Stimulated activated CD8-positive, alpha-beta memory T cell treated with anti-CD3 and anti-CD28 coated beads, Interleukin-15, amount 100 ng/mL, for 48 hours (primary cell): ENCODE results near the gene NPC1.
"Not testable (repeated sequence)": the region's sequence is repeated elsewhere in the genome, so short reads cannot be mapped to it uniquely, and the experiment has no call there.

Experiments used
- DNase-seq, 2 donors: peaks; one replicate each; pipeline ENCODE4 v3.0.0-alpha.2; 2020; ENCODE audit warnings: low read depth in 2 of 2

The NPC1 gene

GRCh38 chr18:23575309-23575651 lies 11.0 kb downstream of the NPC1 start:
- no peak for DNase-seq

GRCh38 chr18:23574611-23575308 lies 11.5 kb downstream of the NPC1 start:
- no peak for DNase-seq

GRCh38 chr18:23573626-23574431 lies 12.5 kb downstream of the NPC1 start:
- DNase-seq, result peak; percentile 12 to 25

- DNase-seq, result no peak
Measured at GRCh38 chr18:23573020-23573419, 13.3 kb downstream of the NPC1 start.

- no peak for DNase-seq
Measured at GRCh38 chr18:23572570-23572969, 13.7 kb downstream of the NPC1 start.

- DNase-seq, result no peak
Measured at GRCh38 chr18:23572012-23572411, 14.3 kb downstream of the NPC1 start.

- DNase-seq, result no peak
Measured at GRCh38 chr18:23570912-23571504, 15.3 kb downstream of the NPC1 start.

- DNase-seq, result no peak
Measured at GRCh38 chr18:23569299-23570063, 16.8 kb downstream of the NPC1 start.

GRCh38 chr18:23568281-23569138 lies 17.8 kb downstream of the NPC1 start:
- no peak for DNase-seq

- DNase-seq, result no peak
Measured at GRCh38 chr18:23567671-23568070, 18.6 kb downstream of the NPC1 start.

- no peak for DNase-seq
Measured at GRCh38 chr18:23565916-23566547, 20.3 kb downstream of the NPC1 start.

GRCh38 chr18:23563377-23564043 lies 22.8 kb downstream of the NPC1 start:
- DNase-seq, result no peak

GRCh38 chr18:23560186-23560585 lies 26.1 kb downstream of the NPC1 start:
- DNase-seq, result no peak

- DNase-seq, result not testable (repeated sequence)
Measured at GRCh38 chr18:23557511-23557910, 28.8 kb downstream of the NPC1 start.

- DNase-seq, result no peak
Measured at GRCh38 chr18:23556145-23556780, 30.0 kb downstream of the NPC1 start.

GRCh38 chr18:23553887-23554286 lies 32.4 kb downstream of the NPC1 start:
- DNase-seq, result no peak

- DNase-seq, result no peak
Measured at GRCh38 chr18:23552505-23552904, 33.8 kb downstream of the NPC1 start.

GRCh38 chr18:23551978-23552377 lies 34.3 kb downstream of the NPC1 start:
- DNase-seq, result no peak

GRCh38 chr18:23550898-23551297 lies 35.4 kb downstream of the NPC1 start:
- no peak for DNase-seq

- DNase-seq, result no peak
Measured at GRCh38 chr18:23548719-23549118, 37.6 kb downstream of the NPC1 start.
